ENCODE data around the gene MRPL55. TPM values are rescaled to one million over a fixed set of nuclear protein-coding genes. Genes with fewer than 3 reads are reported as not detected.
A peak's percentile ranks its signal among the peaks of the same experiment; 100 is the strongest.

Gene MRPL55
- total RNA-seq, 1 donor from 2014 or later: 38.0 TPM

- ATAC-seq: no peak
Observed at GRCh38 chr1:228088586-228089498, 20.3 kb downstream of the MRPL55 start.

DNA sequence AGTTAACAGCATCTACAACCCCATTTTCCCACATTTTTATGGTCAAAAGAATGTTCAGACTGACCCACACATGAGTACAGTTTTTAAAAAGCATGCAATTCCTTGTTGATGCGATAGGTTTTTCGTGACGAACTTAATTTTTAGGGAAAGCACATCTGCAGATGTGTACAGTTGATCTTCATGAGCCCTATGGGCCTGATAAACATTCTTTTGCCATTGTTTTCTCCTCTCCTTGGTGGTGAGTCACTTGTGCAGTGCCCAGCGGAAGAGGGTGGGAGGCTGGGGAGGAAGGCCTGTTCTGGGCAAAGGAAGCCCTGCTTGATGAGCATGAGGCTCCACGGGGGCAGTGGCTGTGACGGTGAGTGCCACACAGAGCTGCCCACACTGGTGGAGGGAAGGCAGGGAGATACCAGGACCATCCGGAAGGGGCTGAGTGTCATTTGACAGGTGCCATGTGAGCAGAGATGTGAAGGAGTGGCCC lies 21.3 kb downstream of the MRPL55 start:
- no peak for DNase-seq (ENCODE audit: low spot score)
- ATAC-seq: no peak

More at GRCh38 chr1:228088586-228089498, 20.3 kb downstream of the MRPL55 start:
- DNase-seq (ENCODE audit: low spot score): no peak

GRCh38 chr1:228085287-228085951 lies 23.7 kb downstream of the MRPL55 start:
- ATAC-seq (no peak), DNase-seq (ENCODE audit: low spot score) (no peak)

- ATAC-seq (no peak), DNase-seq (ENCODE audit: low spot score) (no peak)
Observed at GRCh38 chr1:228084797-228085196, 24.3 kb downstream of the MRPL55 start.

GRCh38 chr1:228084325-228084724 lies 24.8 kb downstream of the MRPL55 start:
- ATAC-seq: no peak
- DNase-seq (ENCODE audit: low spot score): no peak

GRCh38 chr1:228083871-228084278 lies 25.2 kb downstream of the MRPL55 start:
- peak; percentile 6 for ATAC-seq
- no peak for DNase-seq (ENCODE audit: low spot score)

- peak; percentile 44 for ATAC-seq
- DNase-seq (ENCODE audit: low spot score): peak; percentile 69
Observed at GRCh38 chr1:228082918-228083870, 25.9 kb downstream of the MRPL55 start.

DNA sequence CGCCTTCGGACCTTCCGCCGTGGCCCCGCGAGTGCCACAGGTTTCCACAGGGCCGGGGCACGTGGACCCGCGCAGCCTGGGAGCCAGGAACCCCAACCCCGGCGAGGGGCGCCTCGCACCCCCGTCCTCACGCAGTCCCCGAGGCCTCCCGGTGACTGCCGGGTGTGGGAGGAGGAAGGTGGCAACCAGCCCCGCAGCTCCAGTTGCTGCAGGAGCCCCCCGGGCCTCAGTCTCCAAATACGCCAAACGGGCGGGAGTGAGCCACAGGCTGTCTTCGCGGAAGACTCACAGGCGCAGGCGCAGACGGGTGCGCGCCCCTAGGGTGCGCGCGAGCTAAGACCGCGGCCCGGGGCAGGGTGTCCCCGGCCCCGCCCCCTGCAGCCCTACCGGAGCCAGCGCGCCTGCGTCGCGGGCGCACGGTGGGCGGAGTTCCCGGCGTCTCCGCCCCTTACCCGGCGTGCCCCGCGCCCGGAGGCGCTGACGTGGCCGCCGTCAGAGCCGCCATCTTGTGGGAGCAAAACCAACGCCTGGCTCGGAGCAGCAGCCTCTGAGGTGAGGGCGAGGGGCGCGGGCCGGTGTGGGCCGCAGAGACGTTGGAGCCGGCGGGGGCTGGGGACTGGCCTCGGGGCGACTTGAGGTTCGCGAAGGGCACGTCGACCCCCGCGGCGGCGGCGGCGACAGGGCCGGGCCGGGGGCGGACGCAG lies 26.7 kb downstream of the MRPL55 start, which contains the start of gene ARF1:
ARF1 (plus strand) TSS at position 495 of the 704 bp plus-strand sequence. CDS start 14,407 bp downstream, outside the sequence.
- DNase-seq (ENCODE audit: low spot score) (peak; percentile 95), ATAC-seq (peak; percentile 93)

DNA sequence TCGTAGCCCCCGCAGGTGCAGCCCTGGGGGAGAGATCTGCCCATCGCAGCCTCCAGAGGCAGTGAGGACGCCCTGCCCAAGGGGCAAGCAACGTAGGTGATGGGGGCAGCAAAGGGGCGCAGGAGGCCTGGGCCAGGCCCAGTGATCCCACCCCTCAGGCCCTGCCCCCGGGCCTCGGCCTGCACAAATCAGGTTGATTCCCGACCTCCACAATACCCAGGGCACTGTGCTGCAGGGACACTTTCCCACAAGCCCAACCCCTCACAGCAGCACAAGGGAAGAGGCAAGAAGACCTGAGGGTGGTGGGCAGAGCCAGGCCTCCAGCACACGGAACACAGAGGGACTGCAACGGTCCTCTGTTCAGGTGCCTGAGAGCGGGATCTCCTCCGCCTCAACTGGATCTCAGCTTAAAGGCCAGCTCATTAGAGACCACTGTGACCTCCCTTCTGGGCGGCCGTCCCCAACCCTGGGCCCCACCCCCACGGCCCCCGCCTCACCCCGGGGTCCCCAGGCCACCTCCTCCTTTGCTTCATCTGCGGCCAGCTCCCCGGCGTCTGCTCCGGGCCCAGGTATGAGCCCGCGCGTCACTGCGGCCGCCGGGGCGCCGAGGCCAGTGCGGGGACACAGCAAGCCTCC lies 27.4 kb downstream of the MRPL55 start:
- ATAC-seq: peak; percentile 8
- DNase-seq (ENCODE audit: low spot score): no peak

- no peak for ATAC-seq
- DNase-seq (ENCODE audit: low spot score): no peak
Observed at GRCh38 chr1:228081144-228081543, 28.0 kb downstream of the MRPL55 start.

GRCh38 chr1:228079601-228080263 lies 29.4 kb downstream of the MRPL55 start:
- ATAC-seq: no peak
- no peak for DNase-seq (ENCODE audit: low spot score)

GRCh38 chr1:228079013-228079412 lies 30.1 kb downstream of the MRPL55 start:
- DNase-seq (ENCODE audit: low spot score) (no peak), ATAC-seq (no peak)

DNA sequence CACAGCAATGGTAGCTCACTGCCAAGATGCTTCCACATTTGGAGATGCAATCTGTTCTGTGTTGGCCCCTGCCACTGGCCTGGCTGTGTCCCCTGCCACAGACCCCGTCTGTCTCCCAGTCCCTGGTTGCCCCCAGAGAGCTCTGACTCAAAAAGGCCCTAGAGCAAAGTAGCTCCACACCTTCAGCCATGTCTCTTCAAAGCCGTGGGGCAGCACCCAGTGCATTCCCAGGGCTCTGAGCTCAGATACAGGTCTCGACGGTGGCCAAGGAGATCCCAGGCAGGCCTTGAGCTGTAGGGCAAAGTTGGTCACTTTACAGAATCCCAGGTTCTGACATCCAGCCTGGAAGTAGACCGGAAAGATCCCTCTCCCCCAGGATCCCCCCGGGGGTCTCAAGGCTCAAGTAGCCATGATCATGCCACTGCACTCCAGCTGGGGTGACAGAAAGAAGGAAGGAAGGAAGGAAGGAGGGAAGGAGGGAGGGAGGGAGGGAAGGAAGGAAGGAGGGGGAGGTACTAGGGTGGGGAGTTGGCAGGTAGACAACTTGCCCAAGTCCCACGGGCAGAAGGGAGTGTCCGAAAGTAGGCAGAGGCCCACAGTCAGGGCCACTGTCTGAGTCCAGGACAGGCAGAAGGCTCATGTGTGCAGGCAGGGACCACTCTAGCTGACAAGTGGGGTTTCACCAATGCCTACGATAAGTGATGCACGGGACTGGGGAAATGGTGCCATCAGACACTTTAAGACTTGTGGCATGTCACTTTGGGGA lies 31.4 kb downstream of the MRPL55 start:
- no peak for DNase-seq (ENCODE audit: low spot score)

GRCh38 chr1:228076796-228077430 lies 32.2 kb downstream of the MRPL55 start:
- ATAC-seq (no peak), DNase-seq (ENCODE audit: low spot score) (no peak)

More for the DNA sequence above, 31.4 kb downstream of the MRPL55 start:
- ATAC-seq: no peak

DNA sequence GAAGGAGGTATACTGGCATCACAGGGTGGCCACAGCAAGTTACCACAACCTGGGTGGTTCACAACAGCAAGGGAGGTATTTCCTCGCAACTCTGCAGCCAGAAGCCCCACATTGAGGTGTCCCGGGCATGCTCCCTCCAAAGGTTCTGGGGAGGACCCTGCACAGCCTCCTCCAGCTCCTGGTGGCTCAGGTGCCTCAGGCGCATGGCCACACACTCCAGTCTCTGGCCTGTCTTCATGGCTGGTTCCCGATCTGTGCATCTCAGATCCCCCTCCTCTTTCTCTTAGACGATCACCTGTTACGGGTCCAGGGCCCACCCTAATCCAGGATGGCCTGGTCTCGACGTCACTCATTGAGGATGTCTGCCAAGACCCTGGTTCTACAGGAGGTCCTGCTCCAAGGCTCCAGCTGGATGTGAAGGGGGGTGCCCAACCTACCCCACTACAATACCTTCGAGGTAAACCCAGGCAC lies 33.3 kb downstream of the MRPL55 start:
- no peak for ATAC-seq

GRCh38 chr1:228074954-228075730 lies 34.0 kb downstream of the MRPL55 start:
- ATAC-seq (peak; percentile 28), DNase-seq (ENCODE audit: low spot score) (peak; percentile 44)

More for the DNA sequence above, 33.3 kb downstream of the MRPL55 start:
- DNase-seq (ENCODE audit: low spot score): peak; percentile 35

Data from left lobe of liver (tissue), 2 donors.